Measurements from ENCODE around the gene NFATC1.

DNA sequence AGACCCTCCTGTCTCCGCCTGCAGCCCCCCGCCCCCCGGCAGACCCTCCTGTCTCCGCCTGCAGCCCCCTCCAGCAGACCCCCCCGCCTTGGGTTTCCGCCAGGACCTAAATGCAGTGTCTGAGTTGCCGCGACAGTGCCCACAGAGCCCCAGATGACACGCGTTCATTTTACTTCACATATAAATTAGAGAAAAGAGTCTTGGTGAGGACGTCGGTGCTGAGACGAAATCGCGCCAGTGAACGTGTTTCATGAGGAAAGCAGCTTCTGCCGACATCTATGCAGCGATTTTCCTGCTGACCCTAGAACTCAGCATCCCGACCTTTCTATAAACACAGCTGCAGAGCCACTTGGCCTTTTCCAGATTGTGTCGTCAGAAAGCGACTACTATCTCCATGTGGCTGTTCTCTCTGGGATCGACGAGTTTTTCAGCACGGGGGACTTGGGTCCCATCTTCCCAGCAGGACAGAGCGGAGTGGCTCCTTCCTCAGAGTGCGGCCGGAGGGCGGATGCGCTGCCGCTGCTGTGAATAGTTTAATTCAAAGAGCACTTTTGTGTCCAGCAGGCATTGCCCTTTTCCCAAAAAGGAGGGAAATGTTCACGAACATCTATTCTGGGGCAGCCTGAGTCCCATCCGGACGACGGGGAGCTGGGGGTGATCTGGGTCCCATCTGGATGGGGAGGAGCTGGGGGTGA lies 136.7 kb downstream of the NFATC1 start:
- TF ChIP-seq, protein P1, sequence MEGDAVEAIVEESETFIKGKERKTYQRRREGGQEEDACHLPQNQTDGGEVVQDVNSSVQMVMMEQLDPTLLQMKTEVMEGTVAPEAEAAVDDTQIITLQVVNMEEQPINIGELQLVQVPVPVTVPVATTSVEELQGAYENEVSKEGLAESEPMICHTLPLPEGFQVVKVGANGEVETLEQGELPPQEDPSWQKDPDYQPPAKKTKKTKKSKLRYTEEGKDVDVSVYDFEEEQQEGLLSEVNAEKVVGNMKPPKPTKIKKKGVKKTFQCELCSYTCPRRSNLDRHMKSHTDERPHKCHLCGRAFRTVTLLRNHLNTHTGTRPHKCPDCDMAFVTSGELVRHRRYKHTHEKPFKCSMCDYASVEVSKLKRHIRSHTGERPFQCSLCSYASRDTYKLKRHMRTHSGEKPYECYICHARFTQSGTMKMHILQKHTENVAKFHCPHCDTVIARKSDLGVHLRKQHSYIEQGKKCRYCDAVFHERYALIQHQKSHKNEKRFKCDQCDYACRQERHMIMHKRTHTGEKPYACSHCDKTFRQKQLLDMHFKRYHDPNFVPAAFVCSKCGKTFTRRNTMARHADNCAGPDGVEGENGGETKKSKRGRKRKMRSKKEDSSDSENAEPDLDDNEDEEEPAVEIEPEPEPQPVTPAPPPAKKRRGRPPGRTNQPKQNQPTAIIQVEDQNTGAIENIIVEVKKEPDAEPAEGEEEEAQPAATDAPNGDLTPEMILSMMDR (IDR thresholded peaks at IDR 0.05): no peak
- no peak for TF ChIP-seq POLR2A (IDR thresholded peaks at IDR 0.05)

Data from thyroid gland (tissue), 4 donors.